ENCODE data around the gene IQCK.

The IQCK gene

GRCh38 chr16:19892902-19893301, 174.8 kb downstream of the IQCK start:
- DNase-seq: no peak

- DNase-seq: no peak
These were observed 176.5 kb downstream of the IQCK start for GRCh38 chr16:19894586-19894985.

- no peak for DNase-seq
These were observed 178.9 kb downstream of the IQCK start for GRCh38 chr16:19896951-19897350.

- no peak for DNase-seq
These were observed 180.1 kb downstream of the IQCK start for GRCh38 chr16:19898166-19898565.

- DNase-seq: peak; percentile 55
These were observed 181.0 kb downstream of the IQCK start for GRCh38 chr16:19898924-19899604.

GRCh38 chr16:19899605-19899955, 181.5 kb downstream of the IQCK start:
- no peak for DNase-seq

- no peak for DNase-seq
These were observed 183.1 kb downstream of the IQCK start for GRCh38 chr16:19901164-19901563.

GRCh38 chr16:19907161-19907992, 189.3 kb downstream of the IQCK start:
- peak; percentile 60 for DNase-seq

Measured in MV-4-11 (cell line).